ENCODE measurements around the gene ANXA11. TPM values are rescaled to one million over a fixed set of nuclear protein-coding genes. Genes with fewer than 3 reads are reported as not detected.

Gene ANXA11
- polyA plus RNA-seq, 1 experiment: 161 TPM

DNA sequence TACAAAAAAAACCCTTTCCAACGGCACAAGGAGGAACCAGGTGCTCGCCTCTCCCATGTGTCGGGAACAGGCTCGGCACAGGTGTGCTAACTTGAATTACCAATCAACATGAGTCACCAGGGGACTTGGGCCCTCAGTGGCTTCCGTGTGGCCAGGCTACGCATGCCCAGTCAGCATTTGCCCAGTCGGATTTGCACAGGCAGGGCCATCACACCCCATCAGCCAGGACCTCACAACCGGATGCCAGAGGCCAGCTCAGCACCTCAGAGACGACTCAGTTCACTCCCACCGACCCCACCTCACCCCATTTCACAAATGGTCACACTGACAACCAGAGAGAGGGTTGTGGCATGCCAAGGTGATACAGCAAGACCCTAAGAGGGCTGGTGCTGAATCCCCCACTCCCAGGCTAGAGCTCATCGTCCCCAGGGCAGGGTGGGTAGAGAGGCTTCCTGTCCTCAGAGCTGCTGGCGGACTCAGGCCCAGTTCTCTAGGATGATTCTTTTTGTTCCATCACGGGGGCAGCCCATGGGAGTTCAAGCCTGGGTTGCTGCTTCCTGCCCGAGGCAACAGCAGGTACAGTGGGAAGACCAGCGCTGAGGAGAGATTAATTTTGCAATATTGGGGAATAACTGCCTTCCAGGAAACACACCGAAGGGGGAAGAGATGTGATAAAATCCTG is 13.6 kb downstream of the ANXA11 start:
- POLR2A ChIA-PET: no interaction called here
- H3K27ac ChIP-seq (ENCODE audit: low read depth, low read length): no peak overlapping the region
- TF ChIP-seq, protein P1, sequence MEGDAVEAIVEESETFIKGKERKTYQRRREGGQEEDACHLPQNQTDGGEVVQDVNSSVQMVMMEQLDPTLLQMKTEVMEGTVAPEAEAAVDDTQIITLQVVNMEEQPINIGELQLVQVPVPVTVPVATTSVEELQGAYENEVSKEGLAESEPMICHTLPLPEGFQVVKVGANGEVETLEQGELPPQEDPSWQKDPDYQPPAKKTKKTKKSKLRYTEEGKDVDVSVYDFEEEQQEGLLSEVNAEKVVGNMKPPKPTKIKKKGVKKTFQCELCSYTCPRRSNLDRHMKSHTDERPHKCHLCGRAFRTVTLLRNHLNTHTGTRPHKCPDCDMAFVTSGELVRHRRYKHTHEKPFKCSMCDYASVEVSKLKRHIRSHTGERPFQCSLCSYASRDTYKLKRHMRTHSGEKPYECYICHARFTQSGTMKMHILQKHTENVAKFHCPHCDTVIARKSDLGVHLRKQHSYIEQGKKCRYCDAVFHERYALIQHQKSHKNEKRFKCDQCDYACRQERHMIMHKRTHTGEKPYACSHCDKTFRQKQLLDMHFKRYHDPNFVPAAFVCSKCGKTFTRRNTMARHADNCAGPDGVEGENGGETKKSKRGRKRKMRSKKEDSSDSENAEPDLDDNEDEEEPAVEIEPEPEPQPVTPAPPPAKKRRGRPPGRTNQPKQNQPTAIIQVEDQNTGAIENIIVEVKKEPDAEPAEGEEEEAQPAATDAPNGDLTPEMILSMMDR (IDR thresholded peaks at IDR 0.05; ENCODE audit: low read depth, low read length): no peak
- no peaks in the 10 kb centered on the region for H3K27me3 ChIP-seq (ENCODE audit: control insufficient read depth, insufficient read depth, low read length)
- CTCF ChIA-PET: no interaction called here
- DNase-seq (ENCODE audit: low read depth, low spot score): no peak
- no peak overlapping the region for H3K4me3 ChIP-seq (ENCODE audit: low read depth, low read length)
- H3K9me3 ChIP-seq (ENCODE audit: control insufficient read depth, insufficient read depth, low read length): peaks cover 4% of the 10 kb centered on the region

DNA sequence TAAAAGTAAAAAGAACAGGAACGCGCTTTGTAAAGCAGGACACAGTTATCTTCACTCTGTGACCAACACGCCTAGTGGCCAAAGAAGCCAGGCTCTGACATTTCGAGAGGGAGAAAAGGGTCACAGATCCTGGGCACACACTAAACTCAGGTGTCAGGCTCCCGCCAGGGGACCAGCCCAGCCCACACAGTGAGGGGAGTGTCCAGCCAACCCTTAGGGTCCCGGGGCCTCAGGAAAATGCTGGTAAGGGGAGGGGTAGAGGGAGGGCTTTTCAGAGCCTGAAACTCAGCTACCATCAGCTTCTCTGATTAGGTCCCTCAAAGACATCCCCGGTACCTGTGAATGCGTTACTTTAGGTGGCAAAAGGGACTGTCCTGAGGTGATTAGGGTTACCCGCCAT is 16.6 kb downstream of the ANXA11 start:
- Histone ChIP-seq H3K27ac (ENCODE audit: low read depth, low read length) (no peak overlapping the region), H3K4me3 (ENCODE audit: low read depth, low read length) (no peak overlapping the region), H3K9me3 (ENCODE audit: control insufficient read depth, insufficient read depth, low read length) (peaks cover 4% of the 10 kb centered on the region), H3K27me3 (ENCODE audit: control insufficient read depth, insufficient read depth, low read length) (no peaks in the 10 kb centered on the region)
- DNase-seq (ENCODE audit: low read depth, low spot score): no peak
- POLR2A ChIA-PET: interaction anchor here (0.6 kb wide), 1 partner anchor 18 kb away, joined by 5 read pairs; no protein-coding TSS in a partner anchor
- CTCF ChIA-PET: no interaction called here
- TF ChIP-seq, protein P1 (IDR thresholded peaks at IDR 0.05; ENCODE audit: low read depth, low read length): no peak

DNA sequence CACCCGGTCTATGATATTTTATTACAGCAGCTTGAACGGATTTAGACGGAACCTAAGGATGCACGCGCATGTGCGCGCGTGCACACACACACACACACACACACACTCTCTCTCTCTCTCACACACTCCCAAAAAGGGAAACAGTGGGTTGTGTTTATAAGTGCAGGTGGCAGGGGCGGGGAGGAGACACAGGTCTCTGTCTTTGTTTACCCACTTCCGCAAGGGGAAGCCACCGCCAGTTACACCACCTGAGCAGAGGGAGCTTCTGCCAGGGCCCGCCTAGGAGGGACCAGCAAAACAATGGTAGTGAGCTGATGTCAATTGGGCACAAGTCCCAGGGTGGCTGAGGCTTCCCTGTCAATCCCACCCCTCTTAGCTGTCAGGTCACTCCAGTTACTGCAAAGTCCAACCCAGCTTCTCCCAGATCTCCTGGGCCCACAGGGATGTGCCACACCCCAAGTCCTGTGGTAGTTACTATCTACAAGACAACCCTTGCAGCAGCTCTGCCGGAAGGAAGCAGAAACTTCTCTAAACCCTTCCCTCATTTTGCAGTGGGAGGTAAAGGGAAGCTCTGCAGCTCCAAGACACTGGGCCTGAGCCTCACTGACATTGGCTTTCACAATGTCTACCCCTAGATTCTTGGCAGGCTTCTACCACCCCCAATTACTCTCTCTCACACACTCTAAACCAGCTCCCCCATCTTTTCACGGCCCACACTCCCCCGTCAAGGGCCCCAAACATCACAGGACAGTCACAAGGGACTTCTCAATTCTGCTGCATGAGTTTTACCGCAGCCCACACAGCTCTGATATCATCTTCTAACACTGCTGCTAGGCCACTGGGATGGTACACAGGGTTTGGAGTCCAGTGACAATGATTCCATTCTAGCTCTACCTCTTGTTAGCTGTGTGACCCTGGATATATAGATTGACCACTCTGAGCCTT is 17.6 kb downstream of the ANXA11 start:
- no peak for DNase-seq (ENCODE audit: low read depth, low spot score)
- Histone ChIP-seq H3K4me3 (ENCODE audit: low read depth, low read length) (no peak overlapping the region), H3K27me3 (ENCODE audit: control insufficient read depth, insufficient read depth, low read length) (no peaks in the 10 kb centered on the region), H3K9me3 (ENCODE audit: control insufficient read depth, insufficient read depth, low read length) (peaks cover 1% of the 10 kb centered on the region), H3K27ac (ENCODE audit: low read depth, low read length) (no peak overlapping the region)
- TF ChIP-seq, protein P1 (IDR thresholded peaks at IDR 0.05; ENCODE audit: low read depth, low read length): no peak
- ChIA-PET CTCF (interaction anchor here (1.0 kb wide), 1 partner anchor 13 kb away, joined by 3 read pairs; no protein-coding TSS in a partner anchor), POLR2A (interaction anchor here (0.6 to 0.7 kb wide), 2 partner anchors 19 kb away, joined by 4 to 5 read pairs; no protein-coding TSS in a partner anchor)

DNA sequence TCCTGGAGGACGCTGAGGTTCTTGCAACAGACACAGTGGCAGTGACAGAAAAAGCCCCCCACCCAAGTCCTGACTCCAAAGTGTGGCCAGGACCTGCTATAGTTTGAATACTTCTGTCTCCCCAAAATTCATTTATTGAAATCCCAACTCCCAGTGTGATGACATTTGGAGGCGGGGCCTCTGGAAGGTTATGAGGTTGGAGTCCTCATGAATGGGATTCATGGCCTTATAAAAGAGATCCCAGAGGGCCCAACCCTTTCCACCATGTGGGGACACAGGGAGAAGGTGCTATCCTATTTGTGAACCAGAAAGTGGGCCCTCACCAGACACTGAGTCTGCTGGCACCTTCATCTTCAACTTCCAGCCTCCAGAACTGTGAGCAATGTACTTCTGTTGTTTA is 18.3 kb downstream of the ANXA11 start:
- Histone ChIP-seq H3K27ac (ENCODE audit: low read depth, low read length) (no peak overlapping the region), H3K9me3 (ENCODE audit: control insufficient read depth, insufficient read depth, low read length) (no peaks in the 10 kb centered on the region; the same call in 1 of the 2 replicates), H3K4me3 (ENCODE audit: low read depth, low read length) (no peak overlapping the region), H3K27me3 (ENCODE audit: control insufficient read depth, insufficient read depth, low read length) (no peaks in the 10 kb centered on the region)
- no peak for DNase-seq (ENCODE audit: low read depth, low spot score)
- POLR2A ChIA-PET: no interaction called here
- TF ChIP-seq, protein P1 (IDR thresholded peaks at IDR 0.05; ENCODE audit: low read depth, low read length): no peak
- CTCF ChIA-PET: interaction anchor here (1.0 kb wide), 1 partner anchor 13 kb away, joined by 3 read pairs; no protein-coding TSS in a partner anchor

All from AG04450 (cell line).